Stimulated activated CD8-positive, alpha-beta memory T cell treated with anti-CD3 and anti-CD28 coated beads, Interleukin-7, amount 100 ng/mL, for 48 hours (primary cell): ENCODE data around the gene ZC3H18.

Experiments
- DNase-seq, 2 donors: peaks; one replicate each; pipeline ENCODE4 v3.0.0-alpha.2; 2020; ENCODE audit warnings: low read depth in 1 of 2; ENCODE audit errors: extremely low read depth in 1 of 2

The ZC3H18 gene

DNA sequence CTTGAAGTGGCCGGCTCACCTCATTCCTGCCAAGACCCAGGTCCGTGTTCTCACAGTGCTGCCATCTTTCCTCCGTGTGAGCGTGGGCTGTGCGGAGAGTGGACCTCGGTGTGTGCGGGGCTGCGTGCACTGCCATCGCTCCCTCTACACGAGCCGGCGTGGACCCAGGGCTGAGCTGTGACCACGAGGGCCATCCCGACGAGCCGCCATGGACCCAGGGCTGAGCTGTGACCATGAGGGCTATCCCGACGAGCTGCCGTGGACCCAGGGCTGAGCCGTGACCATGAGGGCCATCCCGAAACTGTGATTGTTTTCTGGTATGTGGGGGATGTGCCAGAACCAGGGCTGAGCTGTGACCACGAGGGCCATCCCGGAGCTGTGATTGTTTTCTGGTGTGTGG lies 101.6 kb downstream of the ZC3H18 start:
- DNase-seq = no peak

- no peak for DNase-seq
These were observed 102.6 kb downstream of the ZC3H18 start for GRCh38 chr16:88672776-88673175.

DNA sequence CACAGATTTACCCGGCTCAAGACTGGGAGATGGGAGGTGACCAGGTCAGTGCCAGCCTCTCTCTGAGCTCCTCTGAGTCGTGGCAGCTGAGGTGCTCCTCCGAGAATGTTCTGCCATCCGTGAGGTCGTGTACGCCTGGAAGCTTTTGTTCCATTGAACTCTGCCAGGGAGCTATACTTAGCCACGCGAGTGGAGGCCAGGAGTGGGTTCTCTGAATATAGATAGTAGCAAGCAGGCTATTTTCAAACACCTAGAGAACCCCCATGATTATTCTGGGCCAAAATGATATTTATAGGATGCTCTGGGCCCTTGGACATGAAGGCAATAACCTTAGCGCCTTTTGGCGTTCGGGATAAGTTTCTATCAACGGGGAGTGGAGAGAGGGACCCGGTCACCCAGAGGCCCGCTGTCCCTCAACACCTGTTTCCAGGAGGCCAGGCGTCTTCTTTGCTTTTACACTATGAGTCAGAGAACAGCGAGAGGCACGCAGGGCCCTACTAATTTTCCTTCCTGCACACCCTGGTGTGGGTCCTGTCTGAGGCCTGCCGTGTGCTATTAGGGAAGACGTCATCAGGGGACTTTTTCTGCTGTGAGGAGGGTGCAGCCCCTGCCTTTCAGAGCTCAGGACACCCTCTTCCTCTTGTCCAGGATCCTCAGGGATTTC lies 103.6 kb downstream of the ZC3H18 start:
- DNase-seq = no peak

GRCh38 chr16:88676502-88677242 lies 106.5 kb downstream of the ZC3H18 start:
- DNase-seq = no peak

DNA sequence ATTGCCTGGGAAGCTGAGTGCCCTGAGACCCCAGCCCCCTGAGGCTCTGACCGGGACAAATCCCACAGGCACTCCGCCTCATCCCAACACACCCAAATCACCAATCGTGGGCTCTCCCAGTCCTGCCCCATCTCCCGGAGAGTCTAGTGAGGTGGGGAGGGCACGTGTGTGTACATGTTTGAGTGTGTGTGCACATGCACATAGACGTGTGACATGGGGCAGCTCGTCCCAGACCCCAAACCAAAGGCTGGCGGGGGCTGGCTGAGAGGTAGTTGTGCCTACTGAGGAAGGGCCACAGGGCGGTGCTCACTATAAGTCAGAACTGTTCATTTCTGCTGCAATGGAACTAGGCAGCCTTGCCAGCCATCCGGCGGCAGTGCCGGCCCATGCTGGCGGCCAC lies 107.5 kb downstream of the ZC3H18 start:
- DNase-seq = no peak

- DNase-seq = no peak
These were observed 108.2 kb downstream of the ZC3H18 start for GRCh38 chr16:88678224-88678979.

GRCh38 chr16:88680554-88681083 lies 110.4 kb downstream of the ZC3H18 start:
- DNase-seq = no peak

DNA sequence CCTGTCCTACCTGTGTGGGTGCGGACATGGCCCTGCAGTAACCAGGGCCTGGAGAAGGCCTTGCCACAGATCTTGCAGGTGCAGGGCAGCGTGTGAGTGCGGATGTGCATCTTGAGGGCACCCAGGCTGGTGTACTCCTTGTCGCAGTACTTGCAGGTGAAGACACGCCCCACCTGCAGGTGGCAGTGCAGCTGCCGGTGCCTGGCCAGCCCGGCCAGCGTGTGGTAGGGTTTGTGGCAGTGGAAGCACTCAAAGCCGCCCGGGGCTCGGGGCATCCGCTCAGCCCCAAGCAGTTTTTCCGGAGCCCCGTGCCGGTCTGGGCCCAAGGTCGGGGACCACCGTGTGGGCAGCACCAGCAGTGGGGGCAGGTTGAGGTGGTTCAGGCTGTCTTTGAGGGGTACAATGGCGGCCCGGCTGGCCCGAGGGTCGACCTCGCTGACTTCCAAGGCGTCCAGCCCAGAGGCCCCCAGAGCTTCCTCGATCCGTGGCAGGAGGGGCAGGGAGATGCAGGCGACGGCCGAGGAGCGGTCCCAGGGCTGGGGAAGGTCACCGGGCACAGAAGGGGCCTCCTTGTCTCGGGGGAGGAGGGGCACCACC lies 111.0 kb downstream of the ZC3H18 start:
- no peak for DNase-seq
